Endothelial cell of umbilical vein (primary cell): ENCODE measurements around the gene PRCC. TPM values are rescaled to one million over a fixed set of nuclear protein-coding genes. Genes with fewer than 3 reads are reported as not detected.
A peak's percentile ranks its signal among the peaks of the same experiment; 100 is the strongest.

Experiments used
- BruUV-seq: library from RNA; stranded (reverse); fragments of 400-500 nt; replicated peaks from 2 replicates; lab custom pipeline; 2021; lab: Mats Ljungman, UMichigan
- CTCF ChIA-PET: fragments of 300-600, 350-600 bp; sonication (Branson Sonifier 250); formaldehyde crosslinking; loops from one replicate; lab custom pipeline; 2021; ENCODE audit warnings: antibody characterized with exemption, inconsistent platforms; lab: Charles Lee
- POLR2A ChIA-PET: fragments of 300-600, 350-600 bp; sonication (Branson Sonifier 250); formaldehyde crosslinking; loops from one replicate; lab custom pipeline; 2021; ENCODE audit warnings: antibody characterized with exemption, inconsistent platforms; lab: Charles Lee
- DNase-seq: peaks from one replicate; pipeline ENCODE4 v3.0.0-alpha.2; 2011; ENCODE audit warnings: low read depth, low spot score
- FAIRE-seq: peaks from 2 replicates; lab custom pipeline; 2011; peaks lifted over from hg19 to GRCh38; lab: Jason Lieb, UNC
- H2AFZ ChIP-seq: 2 replicates; pipeline ENCODE4 v1.6.0; 2012; ENCODE audit warnings: low read depth, low read length, control low read depth, inconsistent platforms
- H3K27ac ChIP-seq: 2 replicates; pipeline ENCODE4 v1.5.1; 2011; ENCODE audit warnings: low read depth, mild to moderate bottlenecking, control low read depth, low read length, moderate library complexity; ENCODE audit not compliant: insufficient read depth
- H3K27me3 ChIP-seq, 2 experiments: 2 replicates each; pipeline versions ENCODE4 v1.6.0 to v1.6.1; 2011; ENCODE audit warnings: low read length in 2 of 2, mixed read lengths in 1 of 2; ENCODE audit not compliant: control insufficient read depth in 2 of 2, insufficient read depth in 2 of 2
- H3K36me3 ChIP-seq, 2 experiments: 2 replicates in 1 of 2; 3 replicates in 1 of 2; pipeline ENCODE4 v1.5.1; 2011; ENCODE audit warnings: low read length in 2 of 2, mild to moderate bottlenecking in 1 of 2, moderate library complexity in 1 of 2; ENCODE audit not compliant: control insufficient read depth in 2 of 2, insufficient read depth in 2 of 2; ENCODE audit errors: extremely low read depth in 1 of 2
- H3K4me1 ChIP-seq: 3 replicates; pipeline ENCODE4 v1.5.1; 2011; ENCODE audit warnings: mild to moderate bottlenecking, low read length; ENCODE audit not compliant: control insufficient read depth, insufficient read depth; ENCODE audit errors: extremely low read depth
- H3K4me2 ChIP-seq: 2 replicates; pipeline ENCODE4 v1.6.1; 2011; ENCODE audit warnings: low read length, control low read depth, mixed read lengths; ENCODE audit not compliant: insufficient read depth
- H3K4me3 ChIP-seq, 3 experiments: fragments of 200-600 bp in 1 of 3; sonication (generic), shearing (Covaris generic) in 1 of 3; replicated peaks in 1 of 3; 2 replicates each; pipeline ENCODE4 v1.5.1; 2011 to 2016; ENCODE audit warnings: control low read depth in 3 of 3, low read length in 3 of 3, mild to moderate bottlenecking in 2 of 3, inconsistent platforms in 1 of 3, low read depth in 1 of 3, moderate library complexity in 1 of 3; ENCODE audit not compliant: insufficient read depth in 1 of 3
- H3K79me2 ChIP-seq: 2 replicates; pipeline ENCODE4 v1.6.0; 2012; ENCODE audit warnings: low read length, inconsistent platforms; ENCODE audit not compliant: control insufficient read depth, insufficient read depth
- H3K9ac ChIP-seq: replicated peaks from 2 replicates; pipeline ENCODE3; 2011; ENCODE audit warnings: low read length, control low read depth; ENCODE audit not compliant: insufficient read depth; ENCODE audit errors: extremely low read depth
- H3K9me1 ChIP-seq: replicated peaks from 3 replicates; pipeline ENCODE4 v1.6.0; 2011; ENCODE audit warnings: mild to moderate bottlenecking, low read length; ENCODE audit not compliant: control insufficient read depth, insufficient read depth; ENCODE audit errors: extremely low read depth
- H3K9me3 ChIP-seq: replicated peaks from 2 replicates; pipeline ENCODE4 v1.5.1; 2012; ENCODE audit warnings: low read length, inconsistent platforms; ENCODE audit not compliant: control insufficient read depth, insufficient read depth
- H4K20me1 ChIP-seq: replicated peaks from 2 replicates; pipeline ENCODE3; 2011; ENCODE audit warnings: mild to moderate bottlenecking, low read length; ENCODE audit not compliant: control insufficient read depth, insufficient read depth; ENCODE audit errors: extremely low read depth
- CTCF ChIP-seq, 2 donors: IDR thresholded peaks; 1 replicate in 1 of 2; 2 replicates in 1 of 2; pipeline ENCODE4 v1.5.1; 2011; ENCODE audit warnings: low read length in 2 of 2, mild to moderate bottlenecking in 2 of 2, moderate library complexity in 2 of 2, control low read depth in 1 of 2, inconsistent platforms in 1 of 2, low read depth in 1 of 2; ENCODE audit not compliant: insufficient read depth in 1 of 2; ENCODE audit errors: extremely low read depth in 1 of 2
- EZH2 ChIP-seq: IDR thresholded peaks from 2 replicates; pipeline ENCODE4 v1.6.1; 2012; ENCODE audit warnings: borderline replicate concordance, low read depth, mild to moderate bottlenecking, moderate library complexity, low read length, inconsistent platforms; ENCODE audit not compliant: severe bottlenecking
- FOS ChIP-seq: IDR thresholded peaks from 2 replicates; pipeline ENCODE4 v1.6.1; 2011; ENCODE audit warnings: mild to moderate bottlenecking, low read length, moderate library complexity, borderline replicate concordance; ENCODE audit not compliant: insufficient read depth
- GATA2 ChIP-seq: IDR thresholded peaks from 2 replicates; pipeline ENCODE4 v1.7.0; 2011; ENCODE audit warnings: low read depth, mild to moderate bottlenecking, moderate library complexity, mixed read lengths, low read length; ENCODE audit not compliant: insufficient read length, insufficient read depth
- JUN ChIP-seq: IDR thresholded peaks from 2 replicates; pipeline ENCODE4 v1.6.1; 2011; ENCODE audit warnings: borderline replicate concordance, low read depth; ENCODE audit not compliant: insufficient read length, insufficient read depth
- MAX ChIP-seq: IDR thresholded peaks from 2 replicates; pipeline ENCODE4 v1.6.1; 2011; ENCODE audit not compliant: insufficient read depth, insufficient read length
- MYC ChIP-seq: IDR thresholded peaks from one replicate; pipeline ENCODE4 v1.6.1; 2011; ENCODE audit warnings: mild to moderate bottlenecking, low read depth, low read length
- POLR2A ChIP-seq: IDR thresholded peaks from 2 replicates; pipeline ENCODE4 v1.6.1; 2012; ENCODE audit warnings: low read depth, mild to moderate bottlenecking, control low read depth, low read length
- POLR2AphosphoS5 ChIP-seq: IDR thresholded peaks from 2 replicates; pipeline ENCODE4 v1.6.1; 2012; ENCODE audit warnings: low read depth, mild to moderate bottlenecking, control low read depth, low read length, moderate library complexity; ENCODE audit not compliant: insufficient read depth
- dilution Hi-C: fragments of 300-500 bp; cut with MboI; formaldehyde crosslinking; loops from one replicate; pipeline ENCODE4 v1.15.0; 2019; ENCODE audit warnings: low sequenced_read_pairs; ENCODE audit not compliant: extremely low pct_ligation_motif_present
- intact Hi-C: fragments of 100-400 bp; cut with micrococcal nuclease; formaldehyde crosslinking; loops from one replicate; pipeline ENCODE4 v1.10.0; 2022
- polyA plus RNA-seq, 4 experiments: library from polyadenylated mRNA; depleted of rRNA in 3 of 4; stranded (reverse) in 3 of 4; unstranded in 1 of 4; fragments of >200 nt; gene quantifications; 2 replicates each; pipeline versions ENCODE4 v1.2.1 to v1.2.3, GENCODE V29; 2011 to 2012; ENCODE audit warnings: missing spikeins in 1 of 4
- total RNA-seq: library from RNA; stranded (reverse); gene quantifications from 2 replicates; pipeline ENCODE4 v1.2.3, GENCODE V29; 2021

Gene PRCC
- total and polyA plus RNA-seq, 2 donors (not counting 3 experiments of a cell fraction or from before 2014, with no cell fraction given): 71.5 to 77.4 TPM

- no peaks in the 10 kb centered on the region for H4K20me1 ChIP-seq
- TF ChIP-seq MYC: no peak
- dilution Hi-C loops (no loop called here), intact Hi-C loops (no loop called here)
- ChIA-PET CTCF (interaction anchor here (0.9 to 5.0 kb wide), 4 partner anchors 9 to 127 kb away, joined by 3 to 67 read pairs (median 4); partner anchors contain the start of genes INSRR and NTRK1), POLR2A (no interaction called here)
- peaks cover 33% of the 10 kb centered on the region for H3K4me1 ChIP-seq
- H3K9ac ChIP-seq: no peak within 1 kb of the TSS
- H3K4me2 ChIP-seq: peak within 1 kb of the TSS; percentile 3
- H3K79me2 ChIP-seq: no peaks in the 10 kb centered on the region
- H2AFZ ChIP-seq: peak within 1 kb of the TSS; percentile 16
- no peaks in the 10 kb centered on the region for H3K9me1 ChIP-seq
- peaks cover 3 to 6% of the 10 kb centered on the region in 2 experiments for H3K27me3 ChIP-seq
- no peak within 1 kb of the TSS for H3K4me3 ChIP-seq
- no peaks in the 10 kb centered on the region for H3K36me3 ChIP-seq
- FAIRE-seq: peak; percentile 62
- no TSS peak for BruUV-seq
- H3K9me3 ChIP-seq: no peaks in the 10 kb centered on the region
- DNase-seq: no peak
- H3K27ac ChIP-seq: no peak within 1 kb of the TSS
Observed at GRCh38 chr1:156816561-156817328, 49.4 kb downstream of the PRCC start, which contains the start of gene SH2D2A. SH2D2A (minus strand) TSS chr1:156816848; CDS start chr1:156816708, 140 bp downstream.

- peaks cover 4% of the 10 kb centered on the region for H3K4me1 ChIP-seq
- H3K4me3 ChIP-seq: no peak overlapping the region
- H2AFZ ChIP-seq: no peak overlapping the region
- no peak overlapping the region for H3K9ac ChIP-seq
- H4K20me1 ChIP-seq: no peaks in the 10 kb centered on the region
- no peaks in the 10 kb centered on the region for H3K9me1 ChIP-seq
- no peaks in the 10 kb centered on the region for H3K79me2 ChIP-seq
- FAIRE-seq (no peak), DNase-seq (no peak)
- peaks cover 15 to 22% of the 10 kb centered on the region in 2 experiments for H3K27me3 ChIP-seq
- H3K4me2 ChIP-seq: no peak overlapping the region
- dilution Hi-C loops: no loop called here
- POLR2A ChIA-PET: interaction anchor here (0.7 kb wide), 1 partner anchor 66 kb away, joined by 3 read pairs; no protein-coding TSS in a partner anchor
- CTCF ChIA-PET: interaction anchor here (1.0 to 2.5 kb wide), 8 partner anchors 8 to 96 kb away, joined by 3 to 16 read pairs (median 5); no protein-coding TSS in a partner anchor
- intact Hi-C loops: no loop called here
- no peaks in the 10 kb centered on the region for H3K9me3 ChIP-seq
- H3K27ac ChIP-seq: no peak overlapping the region
- no peak for TF ChIP-seq POLR2AphosphoS5
- no peak for TF ChIP-seq MAX
- no peak for TF ChIP-seq MYC
- TF ChIP-seq JUN: no peak
- no peak for TF ChIP-seq CTCF (IDR thresholded peaks at IDR 0.05; ENCODE audit: extremely low read depth in 1 of 2, insufficient read depth in 1 of 2, low read depth in 1 of 2, low read length in 2 of 2)
- no peak for TF ChIP-seq POLR2A
- no peak for TF ChIP-seq FOS
- no peak for TF ChIP-seq GATA2
- TF ChIP-seq EZH2: no peak
- no peaks in the 10 kb centered on the region for H3K36me3 ChIP-seq
- no TSS peak for BruUV-seq
Observed at GRCh38 chr1:156821801-156822200, 54.5 kb downstream of the PRCC start.
